ENCODE results near the gene NME1. TPM values are rescaled to one million over a fixed set of nuclear protein-coding genes. Genes with fewer than 3 reads are reported as not detected.
A peak's percentile ranks its signal among the peaks of the same experiment; 100 is the strongest.

The NME1 gene
- polyA plus RNA-seq, 1 donor: 60.0 TPM

- Histone ChIP-seq H3K9me3 (ENCODE audit: control insufficient read depth, low read depth, low read length) (no peaks in the 10 kb centered on the region), H3K36me3 (ENCODE audit: control insufficient read depth, insufficient read depth, low read length) (no peaks in the 10 kb centered on the region), H3K27ac (ENCODE audit: low read length) (peak overlapping the region; percentile 29), H3K4me1 (ENCODE audit: control insufficient read depth, insufficient read depth, low read length) (peaks cover 36% of the 10 kb centered on the region), H3K27me3 (ENCODE audit: control insufficient read depth, insufficient read depth, low read length) (no peaks in the 10 kb centered on the region), H3K4me3 (ENCODE audit: low read length) (no peak overlapping the region)
- WGBS (ENCODE audit: insufficient coverage, low lambda C conversion rate): no CpG with 5 or more reads among the region's 6 CpGs
- peak in 1 of 2 donors; percentile 35 for DNase-seq
Observed at GRCh38 chr17:51144266-51145022, 8.9 kb upstream of the NME1 start.

- Histone ChIP-seq H3K9me3 (ENCODE audit: control insufficient read depth, low read depth, low read length) (no peaks in the 10 kb centered on the region), H3K4me3 (ENCODE audit: low read length) (no peak overlapping the region), H3K27me3 (ENCODE audit: control insufficient read depth, insufficient read depth, low read length) (no peaks in the 10 kb centered on the region), H3K27ac (ENCODE audit: low read length) (no peak overlapping the region), H3K36me3 (ENCODE audit: control insufficient read depth, insufficient read depth, low read length) (no peaks in the 10 kb centered on the region), H3K4me1 (ENCODE audit: control insufficient read depth, insufficient read depth, low read length) (peaks cover 25% of the 10 kb centered on the region)
- no CpG with 5 or more reads among the region's 4 CpGs for WGBS (ENCODE audit: insufficient coverage, low lambda C conversion rate)
- no peak for DNase-seq
Observed at GRCh38 chr17:51147650-51148049, 5.7 kb upstream of the NME1 start.

DNA sequence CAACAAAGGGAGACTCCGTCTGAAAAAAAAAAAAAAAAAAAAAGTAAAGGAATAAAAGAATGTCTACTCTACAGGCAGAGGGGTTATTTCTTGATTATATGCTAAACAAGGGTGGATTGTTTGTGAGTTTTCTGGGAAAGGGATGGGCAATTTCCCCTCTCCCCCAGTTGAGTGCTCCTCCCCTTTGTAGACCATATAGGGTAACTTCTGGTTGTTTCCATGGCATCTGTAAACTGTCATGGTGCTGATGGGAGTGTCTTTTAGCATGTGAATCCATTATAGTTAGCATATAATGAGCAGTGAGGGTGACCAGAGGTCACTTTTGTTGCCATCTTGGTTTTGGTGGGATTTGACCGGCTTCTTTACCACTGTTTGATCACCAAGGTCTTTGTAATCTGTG lies 4.2 kb upstream of the NME1 start:
- DNase-seq: no peak
- Histone ChIP-seq H3K4me1 (ENCODE audit: control insufficient read depth, insufficient read depth, low read length) (peaks cover 19% of the 10 kb centered on the region), H3K36me3 (ENCODE audit: control insufficient read depth, insufficient read depth, low read length) (no peaks in the 10 kb centered on the region), H3K27me3 (ENCODE audit: control insufficient read depth, insufficient read depth, low read length) (no peaks in the 10 kb centered on the region), H3K9me3 (ENCODE audit: control insufficient read depth, low read depth, low read length) (no peaks in the 10 kb centered on the region), H3K27ac (ENCODE audit: low read length) (no peak overlapping the region), H3K4me3 (ENCODE audit: low read length) (no peak overlapping the region)
- no CpG with 5 or more reads among the region's 2 CpGs for WGBS (ENCODE audit: insufficient coverage, low lambda C conversion rate)

GRCh38 chr17:51150932-51151331 lies 2.4 kb upstream of the NME1 start:
- Histone ChIP-seq H3K27ac (ENCODE audit: low read length) (no peak overlapping the region), H3K36me3 (ENCODE audit: control insufficient read depth, insufficient read depth, low read length) (no peaks in the 10 kb centered on the region), H3K4me1 (ENCODE audit: control insufficient read depth, insufficient read depth, low read length) (peaks cover 8% of the 10 kb centered on the region), H3K27me3 (ENCODE audit: control insufficient read depth, insufficient read depth, low read length) (no peaks in the 10 kb centered on the region), H3K9me3 (ENCODE audit: control insufficient read depth, low read depth, low read length) (no peaks in the 10 kb centered on the region), H3K4me3 (ENCODE audit: low read length) (no peak overlapping the region)
- DNase-seq: no peak
- WGBS (ENCODE audit: insufficient coverage, low lambda C conversion rate): 69% methylated on average over 2 of the region's 5 CpGs

DNA sequence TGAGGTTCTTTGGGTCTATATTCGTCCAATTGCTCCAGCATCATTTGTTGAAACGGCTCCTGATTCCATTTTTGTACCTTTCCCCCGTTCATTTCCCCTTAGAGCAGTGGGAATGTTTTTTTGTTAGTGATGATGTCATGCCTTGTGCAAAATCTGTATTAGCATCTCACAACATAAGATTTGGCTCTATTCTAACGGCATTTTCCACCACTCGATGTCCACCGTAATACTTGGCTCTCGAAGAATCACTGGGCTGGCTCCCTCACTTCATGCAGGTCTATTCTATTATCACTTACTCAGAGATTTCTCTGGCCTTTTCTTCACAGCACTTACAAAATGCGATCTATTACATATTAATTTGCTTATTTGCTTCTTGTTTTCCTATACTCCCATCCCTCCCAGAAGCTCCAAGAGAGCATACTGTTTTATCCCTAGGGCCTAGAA lies 571 bp upstream of the NME1 start:
- DNase-seq: no peak
- peak overlapping the region; percentile 83 for H3K27ac ChIP-seq (ENCODE audit: low read length)
- peaks cover 8% of the 10 kb centered on the region for H3K36me3 ChIP-seq (ENCODE audit: control insufficient read depth, insufficient read depth, low read length)
- H3K27me3 ChIP-seq (ENCODE audit: control insufficient read depth, insufficient read depth, low read length): no peaks in the 10 kb centered on the region
- H3K4me1 ChIP-seq (ENCODE audit: control insufficient read depth, insufficient read depth, low read length): no peaks in the 10 kb centered on the region
- peak overlapping the region; percentile 32 for H3K4me3 ChIP-seq (ENCODE audit: low read length)
- no peaks in the 10 kb centered on the region for H3K9me3 ChIP-seq (ENCODE audit: control insufficient read depth, low read depth, low read length)
- 31% methylated on average over 2 of the region's 8 CpGs for WGBS (ENCODE audit: insufficient coverage, low lambda C conversion rate)

GRCh38 chr17:51154176-51154575 lies 817 bp downstream of the NME1 start:
- no peaks in the 10 kb centered on the region for H3K4me1 ChIP-seq (ENCODE audit: control insufficient read depth, insufficient read depth, low read length)
- peak overlapping the region; percentile 83 for H3K4me3 ChIP-seq (ENCODE audit: low read length)
- no peaks in the 10 kb centered on the region for H3K9me3 ChIP-seq (ENCODE audit: control insufficient read depth, low read depth, low read length)
- peaks cover 9% of the 10 kb centered on the region for H3K36me3 ChIP-seq (ENCODE audit: control insufficient read depth, insufficient read depth, low read length)
- H3K27ac ChIP-seq (ENCODE audit: low read length): no peak overlapping the region
- no peaks in the 10 kb centered on the region for H3K27me3 ChIP-seq (ENCODE audit: control insufficient read depth, insufficient read depth, low read length)
- DNase-seq: peak in 1 of 2 donors; percentile 26
- no CpG with 5 or more reads among the region's 6 CpGs for WGBS (ENCODE audit: insufficient coverage, low lambda C conversion rate)

GRCh38 chr17:51155416-51155815 lies 2.1 kb downstream of the NME1 start:
- Histone ChIP-seq H3K27me3 (ENCODE audit: control insufficient read depth, insufficient read depth, low read length) (no peaks in the 10 kb centered on the region), H3K27ac (ENCODE audit: low read length) (no peak overlapping the region), H3K4me3 (ENCODE audit: low read length) (no peak overlapping the region), H3K9me3 (ENCODE audit: control insufficient read depth, low read depth, low read length) (no peaks in the 10 kb centered on the region), H3K4me1 (ENCODE audit: control insufficient read depth, insufficient read depth, low read length) (no peaks in the 10 kb centered on the region), H3K36me3 (ENCODE audit: control insufficient read depth, insufficient read depth, low read length) (peaks cover 13% of the 10 kb centered on the region)
- WGBS (ENCODE audit: insufficient coverage, low lambda C conversion rate): no CpG with 5 or more reads among the region's 8 CpGs
- no peak for DNase-seq

DNA sequence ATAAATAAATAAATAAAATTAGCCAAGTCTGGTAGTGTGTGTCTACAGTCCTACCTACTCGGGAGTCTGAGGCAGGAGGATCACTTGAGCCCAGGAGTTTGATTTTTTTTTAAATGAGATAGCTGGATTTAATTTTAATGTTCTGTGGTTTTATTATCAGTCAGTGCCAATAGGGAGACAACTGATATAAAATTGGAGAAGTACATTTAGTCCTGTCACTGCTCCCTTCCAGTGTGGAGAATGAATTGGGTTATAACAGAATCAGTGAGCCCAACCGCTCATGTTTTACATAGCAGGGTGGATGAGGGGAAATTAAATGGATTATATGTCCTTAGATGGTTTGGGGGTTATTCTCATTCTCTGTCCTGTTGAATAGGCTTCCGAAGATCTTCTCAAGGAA lies 6.2 kb downstream of the NME1 start:
- DNase-seq: no peak
- WGBS (ENCODE audit: insufficient coverage, low lambda C conversion rate): 80% methylated on average over 1 of the region's 3 CpGs

DNA sequence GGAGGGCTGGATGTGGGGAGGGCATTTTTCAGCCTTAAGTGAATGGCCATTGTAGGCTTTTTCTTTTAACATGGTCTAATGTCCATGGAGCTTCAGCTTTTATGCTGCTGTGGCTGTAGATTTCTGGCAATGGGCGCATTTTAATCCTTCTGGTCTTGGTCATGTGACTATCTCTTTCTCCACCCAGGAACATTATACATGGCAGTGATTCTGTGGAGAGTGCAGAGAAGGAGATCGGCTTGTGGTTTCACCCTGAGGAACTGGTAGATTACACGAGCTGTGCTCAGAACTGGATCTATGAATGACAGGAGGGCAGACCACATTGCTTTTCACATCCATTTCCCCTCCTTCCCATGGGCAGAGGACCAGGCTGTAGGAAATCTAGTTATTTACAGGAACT lies 8.2 kb downstream of the NME1 start:
- no peak overlapping the region for H3K27ac ChIP-seq (ENCODE audit: low read length)
- no peaks in the 10 kb centered on the region for H3K9me3 ChIP-seq (ENCODE audit: control insufficient read depth, low read depth, low read length)
- H3K4me1 ChIP-seq (ENCODE audit: control insufficient read depth, insufficient read depth, low read length): peaks cover 7% of the 10 kb centered on the region
- peaks cover 28% of the 10 kb centered on the region for H3K36me3 ChIP-seq (ENCODE audit: control insufficient read depth, insufficient read depth, low read length)
- no peak overlapping the region for H3K4me3 ChIP-seq (ENCODE audit: low read length)
- no peak for DNase-seq
- no CpG with 5 or more reads among the region's 3 CpGs for WGBS (ENCODE audit: insufficient coverage, low lambda C conversion rate)
- no peaks in the 10 kb centered on the region for H3K27me3 ChIP-seq (ENCODE audit: control insufficient read depth, insufficient read depth, low read length)

More for the DNA sequence above, 6.2 kb downstream of the NME1 start:
- H3K4me3 ChIP-seq (ENCODE audit: low read length): no peak overlapping the region
- H3K4me1 ChIP-seq (ENCODE audit: control insufficient read depth, insufficient read depth, low read length): no peaks in the 10 kb centered on the region
- no peak overlapping the region for H3K27ac ChIP-seq (ENCODE audit: low read length)
- no peaks in the 10 kb centered on the region for H3K9me3 ChIP-seq (ENCODE audit: control insufficient read depth, low read depth, low read length)
- H3K36me3 ChIP-seq (ENCODE audit: control insufficient read depth, insufficient read depth, low read length): peaks cover 28% of the 10 kb centered on the region
- H3K27me3 ChIP-seq (ENCODE audit: control insufficient read depth, insufficient read depth, low read length): no peaks in the 10 kb centered on the region

DNA sequence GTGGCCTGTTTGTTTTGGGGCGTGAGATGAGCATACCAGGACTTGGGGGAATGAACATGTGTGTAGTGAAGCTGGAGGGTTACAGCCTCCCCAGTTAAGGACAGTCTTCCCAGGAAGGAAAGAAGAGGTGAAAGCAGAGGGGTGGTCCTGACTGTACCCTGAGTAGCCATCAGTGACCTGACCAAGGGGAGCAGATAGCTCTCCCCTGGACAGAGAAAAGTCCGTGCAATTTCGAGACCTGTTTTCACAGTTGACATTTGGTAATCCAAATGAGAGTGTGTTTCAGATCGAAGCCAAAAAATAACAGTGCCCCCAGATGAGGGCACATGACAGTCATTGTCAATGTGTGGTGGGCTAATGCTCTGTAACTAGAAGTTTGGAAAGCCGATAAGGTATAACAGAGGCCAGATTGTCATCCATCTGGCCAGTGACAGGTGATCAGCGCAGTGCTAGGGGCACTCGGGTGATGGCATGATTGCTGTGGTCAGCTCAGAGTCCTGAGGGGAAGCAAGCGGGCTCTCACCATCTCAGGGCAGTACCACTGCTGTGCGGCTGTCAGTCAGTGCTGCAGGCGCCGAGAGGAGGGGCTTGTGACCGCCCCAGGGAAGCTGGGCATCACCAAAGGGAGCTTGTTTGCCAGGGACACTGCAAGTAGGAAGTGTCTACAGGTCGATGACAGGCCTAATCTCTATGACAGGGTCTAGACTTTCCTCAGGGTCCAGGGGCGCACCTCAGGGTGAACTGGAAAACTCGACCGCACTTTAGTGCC lies 11.7 kb downstream of the NME1 start:
- H3K9me3 ChIP-seq (ENCODE audit: control insufficient read depth, low read depth, low read length): peaks cover 4% of the 10 kb centered on the region
- H3K36me3 ChIP-seq (ENCODE audit: control insufficient read depth, insufficient read depth, low read length): peaks cover 37% of the 10 kb centered on the region
- no peaks in the 10 kb centered on the region for H3K27me3 ChIP-seq (ENCODE audit: control insufficient read depth, insufficient read depth, low read length)
- peaks cover 7% of the 10 kb centered on the region for H3K4me1 ChIP-seq (ENCODE audit: control insufficient read depth, insufficient read depth, low read length)
- peak overlapping the region; percentile 97 for H3K4me3 ChIP-seq (ENCODE audit: low read length)
- peak overlapping the region; percentile 96 for H3K27ac ChIP-seq (ENCODE audit: low read length)
- no peak for DNase-seq
- no CpG with 5 or more reads among the region's 16 CpGs for WGBS (ENCODE audit: insufficient coverage, low lambda C conversion rate)
